ENCODE results near the gene STK39.
"Not testable (repeated sequence)": the region's sequence is repeated elsewhere in the genome, so short reads cannot be mapped to it uniquely, and the experiment has no call there.

The STK39 gene

GRCh38 chr2:168247341-168248261 lies at the start of gene STK39:
Gene STK39 (minus strand): TSS chr2:168247595. CDS start chr2:168247435, 160 bp downstream.
- peak; percentile 93 for DNase-seq

GRCh38 chr2:168295051-168295450 lies 47.7 kb upstream of the STK39 start:
- DNase-seq = no peak

- DNase-seq = no peak
Observed at GRCh38 chr2:168294409-168294808, 47.0 kb upstream of the STK39 start.

GRCh38 chr2:168293766-168294165 lies 46.4 kb upstream of the STK39 start:
- DNase-seq = peak; percentile 15

- no peak for DNase-seq
Observed at GRCh38 chr2:168290391-168290790, 43.0 kb upstream of the STK39 start.

- no peak for DNase-seq
Observed at GRCh38 chr2:168289880-168290279, 42.5 kb upstream of the STK39 start.

- no peak for DNase-seq
Observed at GRCh38 chr2:168286535-168286934, 39.1 kb upstream of the STK39 start.

- no peak for DNase-seq
Observed at GRCh38 chr2:168278424-168278888, 31.1 kb upstream of the STK39 start.

- DNase-seq = no peak
Observed at GRCh38 chr2:168277276-168277675, 29.9 kb upstream of the STK39 start.

GRCh38 chr2:168272225-168272624 lies 24.8 kb upstream of the STK39 start:
- peak; percentile 96 for DNase-seq

- not testable (repeated sequence) for DNase-seq
Observed at GRCh38 chr2:168262926-168263325, 15.5 kb upstream of the STK39 start.

GRCh38 chr2:168256448-168256847 lies 9.1 kb upstream of the STK39 start:
- peak; percentile 94 for DNase-seq

GRCh38 chr2:168255866-168256265 lies 8.5 kb upstream of the STK39 start:
- DNase-seq = peak; percentile 39

GRCh38 chr2:168255103-168255502 lies 7.7 kb upstream of the STK39 start:
- no peak for DNase-seq

GRCh38 chr2:168254158-168254935 lies 7.0 kb upstream of the STK39 start:
- DNase-seq = peak; percentile 36

- no peak for DNase-seq
Observed at GRCh38 chr2:168253379-168253778, 6.0 kb upstream of the STK39 start.

GRCh38 chr2:168252976-168253375 lies 5.6 kb upstream of the STK39 start:
- DNase-seq = no peak

- peak; percentile 87 for DNase-seq
Observed at GRCh38 chr2:168246483-168247340, 683 bp downstream of the STK39 start.

GRCh38 chr2:168246072-168246482 lies 1.3 kb downstream of the STK39 start:
- DNase-seq = no peak

- DNase-seq = peak; percentile 28
Observed at GRCh38 chr2:168245074-168245825, 2.1 kb downstream of the STK39 start.

- DNase-seq = peak; percentile 95
Observed at GRCh38 chr2:168244318-168244717, 3.1 kb downstream of the STK39 start.

- no peak for DNase-seq
Observed at GRCh38 chr2:168243061-168243460, 4.3 kb downstream of the STK39 start.
